Esophagus squamous epithelium (tissue), 4 donors: ENCODE data around the gene PRPH2.

Experiments used
- POLR2A ChIP-seq, 4 donors: fragments of 450-650 bp; IDR thresholded peaks; one replicate each; pipeline ENCODE4 v1.6.1; 2017; ENCODE audit warnings: antibody characterized with exemption in 4 of 4, mild to moderate bottlenecking in 4 of 4, moderate library complexity in 3 of 4
- TF ChIP-seq, protein P1 (sequence below), 6 experiments: fragments of 450-650 bp in 4 of 6; fragments of 200-600 bp in 2 of 6; sonication (generic) in 2 of 6; IDR thresholded peaks; one replicate each; pipeline ENCODE4 v1.5.1; 2016 to 2019; ENCODE audit warnings: antibody characterized with exemption in 6 of 6, mild to moderate bottlenecking in 4 of 6, moderate library complexity in 4 of 6

DNA sequence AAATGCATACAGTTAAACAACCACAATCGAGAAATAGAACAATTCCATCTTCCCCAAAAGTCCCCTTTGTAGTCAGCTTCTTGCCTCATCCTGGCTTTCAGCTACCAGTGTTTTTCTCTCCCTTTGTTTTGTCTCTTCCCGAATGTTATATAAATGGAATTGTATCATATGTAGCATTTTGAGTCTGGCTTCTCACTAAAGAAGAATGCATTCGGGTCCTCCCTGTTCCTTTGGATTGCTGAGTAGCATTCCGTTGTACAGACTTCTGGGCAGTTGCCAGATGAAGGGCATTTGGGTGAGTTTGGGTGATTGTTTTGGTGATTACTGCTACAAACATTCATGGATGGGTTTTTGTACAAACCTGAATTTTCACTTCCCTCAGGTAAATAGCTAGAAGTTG, 27.8 kb downstream of the PRPH2 start:
- TF ChIP-seq POLR2A (IDR thresholded peaks at IDR 0.05): no peak
- TF ChIP-seq, protein P1, sequence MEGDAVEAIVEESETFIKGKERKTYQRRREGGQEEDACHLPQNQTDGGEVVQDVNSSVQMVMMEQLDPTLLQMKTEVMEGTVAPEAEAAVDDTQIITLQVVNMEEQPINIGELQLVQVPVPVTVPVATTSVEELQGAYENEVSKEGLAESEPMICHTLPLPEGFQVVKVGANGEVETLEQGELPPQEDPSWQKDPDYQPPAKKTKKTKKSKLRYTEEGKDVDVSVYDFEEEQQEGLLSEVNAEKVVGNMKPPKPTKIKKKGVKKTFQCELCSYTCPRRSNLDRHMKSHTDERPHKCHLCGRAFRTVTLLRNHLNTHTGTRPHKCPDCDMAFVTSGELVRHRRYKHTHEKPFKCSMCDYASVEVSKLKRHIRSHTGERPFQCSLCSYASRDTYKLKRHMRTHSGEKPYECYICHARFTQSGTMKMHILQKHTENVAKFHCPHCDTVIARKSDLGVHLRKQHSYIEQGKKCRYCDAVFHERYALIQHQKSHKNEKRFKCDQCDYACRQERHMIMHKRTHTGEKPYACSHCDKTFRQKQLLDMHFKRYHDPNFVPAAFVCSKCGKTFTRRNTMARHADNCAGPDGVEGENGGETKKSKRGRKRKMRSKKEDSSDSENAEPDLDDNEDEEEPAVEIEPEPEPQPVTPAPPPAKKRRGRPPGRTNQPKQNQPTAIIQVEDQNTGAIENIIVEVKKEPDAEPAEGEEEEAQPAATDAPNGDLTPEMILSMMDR (IDR thresholded peaks at IDR 0.05): no peak
